Lung (tissue), 13 donors: ENCODE measurements around the gene DHX35. TPM values are rescaled to one million over a fixed set of nuclear protein-coding genes. Genes with fewer than 3 reads are reported as not detected.

Source experiments
- ATAC-seq: fragments of 200-7000 bp; cut with Tn5 transposase; one replicate; pipeline ENCODE4 v1.9.1; 2020; ENCODE audit warnings: moderate number of reproducible peaks; ENCODE audit not compliant: insufficient read depth, low FRiP score
- DNase-seq, 3 donors: peaks; one replicate each; pipeline ENCODE4 v3.0.0-alpha.2; 2013 to 2017
- H3K27ac ChIP-seq, 2 donors: one replicate each; pipeline ENCODE4 v1.5.1; 2013; ENCODE audit warnings: mild to moderate bottlenecking in 2 of 2, moderate library complexity in 2 of 2, control low read depth in 1 of 2, inconsistent platforms in 1 of 2, low read depth in 1 of 2, low read length in 1 of 2
- H3K27me3 ChIP-seq, 3 donors: one replicate each; pipeline ENCODE4 v1.5.1; 2013; ENCODE audit warnings: low read length in 2 of 3; ENCODE audit not compliant: control insufficient read depth in 3 of 3, insufficient read depth in 3 of 3
- H3K36me3 ChIP-seq, 4 donors: one replicate each; pipeline ENCODE4 v1.5.1; 2013; ENCODE audit warnings: low read length in 4 of 4, mild to moderate bottlenecking in 1 of 4, moderate library complexity in 1 of 4; ENCODE audit not compliant: control insufficient read depth in 4 of 4, insufficient read depth in 4 of 4
- H3K4me1 ChIP-seq, 5 donors: one replicate each; pipeline ENCODE4 v1.5.1; 2013; ENCODE audit warnings: low read length in 5 of 5, mild to moderate bottlenecking in 2 of 5, moderate library complexity in 1 of 5; ENCODE audit not compliant: control insufficient read depth in 5 of 5, insufficient read depth in 5 of 5
- H3K4me3 ChIP-seq: one replicate; pipeline ENCODE4 v1.5.1; 2013; ENCODE audit warnings: mild to moderate bottlenecking, control low read depth, moderate library complexity
- H3K9ac ChIP-seq, 2 donors: one replicate each; pipeline ENCODE4 v1.5.1; 2013; ENCODE audit warnings: low read length in 2 of 2, control low read depth in 1 of 2; ENCODE audit not compliant: insufficient read depth in 1 of 2
- H3K9me3 ChIP-seq, 4 donors: one replicate each; pipeline ENCODE4 v1.5.1; 2013; ENCODE audit warnings: low read length in 3 of 4, mild to moderate bottlenecking in 1 of 4, moderate library complexity in 1 of 4; ENCODE audit not compliant: control insufficient read depth in 4 of 4, insufficient read depth in 3 of 4
- CTCF ChIP-seq: IDR thresholded peaks from 2 replicates; pipeline ENCODE4 v1.5.1; 2012; ENCODE audit warnings: mild to moderate bottlenecking; ENCODE audit errors: control extremely low read depth, extremely low read depth
- WGBS, 2 donors: extraction: QIAGEN DNeasy Blood & Tissue Kit; methylation state at CpG; one replicate each; pipeline ENCODE4 v1.1.7; 2013; 5-methylcytosine and 5-hydroxymethylcytosine counted together
- polyA plus RNA-seq, 2 donors: library from polyadenylated mRNA; stranded (reverse); fragments of 200-250 nt; gene quantifications; one replicate each; pipeline ENCODE4 v1.2.1, GENCODE V29; 2013
- small RNA-seq: library from RNA; depleted of rRNA; stranded (forward); fragments of <200 nt; gene quantifications from one replicate; pipeline ENCODE3, GENCODE V24; 2014; ENCODE audit warnings: low replicate concordance
- total RNA-seq, 2 donors: library from RNA; depleted of rRNA in 1 of 2; stranded (reverse); fragments of >200 nt in 1 of 2; gene quantifications; one replicate each; pipeline ENCODE4 v1.2.1, GENCODE V29; 2014 to 2021
- donor health status: control.
- donor health status: control.
- donor health status: Bipolar disorder and iron deficiency.
- donor health status: healthy.
- donor health status: DM: yes; HTN: yes; CAD: no.

DHX35 gene
- total and polyA plus RNA-seq, 4 donors, result 4.4 to 15.5 (median 8.2) TPM

DNA sequence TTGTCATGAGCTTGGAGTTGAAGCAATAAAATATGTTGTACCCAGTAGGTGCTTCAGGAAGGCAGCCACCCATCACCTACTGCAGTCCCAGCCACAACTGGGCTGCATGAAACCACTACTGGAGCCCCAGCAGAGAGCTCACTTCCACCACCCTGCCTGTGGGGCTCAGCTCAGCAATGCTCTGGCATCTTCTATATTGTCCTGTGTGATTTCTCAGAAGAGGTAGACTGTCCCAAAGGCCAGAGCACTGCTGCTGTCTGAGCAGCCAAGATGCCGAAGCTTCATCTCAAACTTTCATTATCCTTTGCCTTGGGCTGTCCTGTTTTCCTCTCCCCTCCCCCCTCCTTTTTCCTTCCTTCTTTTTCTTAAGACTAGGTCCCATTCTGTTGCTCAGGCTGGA, 126.9 kb downstream of the DHX35 start:
- WGBS, 2 donors, result 81 to 86% methylated on average over 1 of the region's 1 CpG
- DNase-seq, result no peak
- Histone ChIP-seq H3K4me3 (no peak overlapping the region), H3K36me3 (no peaks in the 10 kb centered on the region), H3K27ac (no peak overlapping the region), H3K27me3 (no peaks in the 10 kb centered on the region), H3K9me3 (peaks cover 0 to 3% (median 0%) of the 10 kb centered on the region in 4 donors), H3K4me1 (no peaks in the 10 kb centered on the region), H3K9ac (no peak overlapping the region)
- no peak for ATAC-seq
- TF ChIP-seq CTCF, result no peak

Small RNA genes within 50 kb of the gene (small RNA-seq; reads per million reads assigned to genes)
- not detected for gene AL023803.1

Other genes with a start within 250 kb of the DHX35 start
- gene SLC32A1, start 237.9 kb upstream of the DHX35 start, total RNA-seq, result not detected
- not detected for gene SLC32A1, start 237.9 kb upstream of the DHX35 start, polyA plus RNA-seq
- gene ACTR5, start 213.9 kb upstream of the DHX35 start, total RNA-seq, result 1 to 10 TPM; 6.7 to 9.5 TPM
- 1 to 10 TPM; 5.3 to 6.1 TPM for gene ACTR5, start 213.9 kb upstream of the DHX35 start, polyA plus RNA-seq
- 10 to 100 TPM in 1 of 2 donors, 1 to 10 TPM in 1; 6.0 to 15.0 TPM for gene PPP1R16B, start 156.6 kb upstream of the DHX35 start, total RNA-seq
- gene PPP1R16B, start 156.6 kb upstream of the DHX35 start, polyA plus RNA-seq, result 1 to 10 TPM; 2.6 to 8.3 TPM
- gene FAM83D, start 35.9 kb upstream of the DHX35 start, total RNA-seq, result 1 to 10 TPM; 2.2 to 3.3 TPM
- 1 to 10 TPM in 1 of 2 donors, under 1 TPM in 1; 0.94 to 3.6 TPM for gene FAM83D, start 35.9 kb upstream of the DHX35 start, polyA plus RNA-seq